ENCODE measurements around the gene PPP1R8. TPM values are rescaled to one million over a fixed set of nuclear protein-coding genes. Genes with fewer than 3 reads are reported as not detected.

PPP1R8 gene
- total RNA-seq, 2 donors from 2014 or later, result 19.6 to 21.4 TPM

DNA sequence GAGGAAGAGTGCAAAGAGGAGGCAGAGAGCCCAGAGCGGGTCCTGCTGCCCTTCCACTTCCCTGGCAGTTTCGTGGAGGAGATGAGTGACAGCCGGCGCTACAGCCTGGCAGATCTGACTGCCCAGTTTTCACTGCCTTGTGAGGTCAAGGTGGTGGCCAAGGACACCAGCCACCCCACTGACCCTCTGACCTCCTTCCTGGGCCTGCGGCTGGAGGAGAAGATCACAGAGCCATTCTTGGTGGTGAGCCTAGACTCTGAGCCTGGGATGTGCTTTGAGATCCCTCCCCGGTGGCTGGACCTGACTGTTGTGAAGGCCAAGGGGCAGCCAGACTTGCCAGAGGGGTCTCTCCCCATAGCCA, 51.9 kb downstream of the PPP1R8 start:
- no peak for ATAC-seq
- peak overlapping the region; percentile 60 for H3K4me3 Mint-ChIP-seq
- peaks cover 60% of the 10 kb centered on the region for H3K4me1 Mint-ChIP-seq
- no peak for DNase-seq
- H3K36me3 Mint-ChIP-seq (ENCODE audit: low read depth), result peaks cover 12% of the 10 kb centered on the region
- no peaks in the 10 kb centered on the region for H3K27me3 Mint-ChIP-seq
- peak overlapping the region; percentile 59 for H3K27ac Mint-ChIP-seq
- H3K9me3 ChIP-seq (ENCODE audit: control insufficient read depth, low read length, poor library complexity, severe bottlenecking), result no peaks in the 10 kb centered on the region

DNA sequence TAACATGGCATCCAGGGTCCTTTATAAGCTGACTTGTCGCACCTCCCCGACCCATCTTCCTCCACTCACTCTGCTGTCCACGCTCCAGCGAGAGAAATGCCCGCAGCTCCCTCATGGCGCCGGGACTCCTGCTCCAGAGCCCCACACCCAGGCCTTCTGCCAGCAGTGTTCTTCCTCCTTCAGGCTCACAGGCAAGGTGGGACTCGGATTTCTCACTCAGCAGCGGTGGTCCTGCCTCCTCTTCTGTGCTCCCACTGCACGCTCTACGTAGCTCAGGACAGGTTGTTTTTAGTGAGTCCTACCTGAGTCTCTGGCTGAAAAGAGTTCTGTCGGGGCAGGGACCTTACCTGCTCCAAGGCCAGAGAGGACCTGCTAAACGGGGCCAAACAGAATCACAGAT, 53.0 kb downstream of the PPP1R8 start:
- ATAC-seq (no peak), DNase-seq (no peak)
- Mint-ChIP-seq H3K27me3 (no peaks in the 10 kb centered on the region), H3K36me3 (ENCODE audit: low read depth) (peaks cover 8% of the 10 kb centered on the region), H3K4me3 (no peak overlapping the region), H3K4me1 (peaks cover 57% of the 10 kb centered on the region), H3K27ac (peak overlapping the region; percentile 90)
- no peaks in the 10 kb centered on the region for H3K9me3 ChIP-seq (ENCODE audit: control insufficient read depth, low read length, poor library complexity, severe bottlenecking)

DNA sequence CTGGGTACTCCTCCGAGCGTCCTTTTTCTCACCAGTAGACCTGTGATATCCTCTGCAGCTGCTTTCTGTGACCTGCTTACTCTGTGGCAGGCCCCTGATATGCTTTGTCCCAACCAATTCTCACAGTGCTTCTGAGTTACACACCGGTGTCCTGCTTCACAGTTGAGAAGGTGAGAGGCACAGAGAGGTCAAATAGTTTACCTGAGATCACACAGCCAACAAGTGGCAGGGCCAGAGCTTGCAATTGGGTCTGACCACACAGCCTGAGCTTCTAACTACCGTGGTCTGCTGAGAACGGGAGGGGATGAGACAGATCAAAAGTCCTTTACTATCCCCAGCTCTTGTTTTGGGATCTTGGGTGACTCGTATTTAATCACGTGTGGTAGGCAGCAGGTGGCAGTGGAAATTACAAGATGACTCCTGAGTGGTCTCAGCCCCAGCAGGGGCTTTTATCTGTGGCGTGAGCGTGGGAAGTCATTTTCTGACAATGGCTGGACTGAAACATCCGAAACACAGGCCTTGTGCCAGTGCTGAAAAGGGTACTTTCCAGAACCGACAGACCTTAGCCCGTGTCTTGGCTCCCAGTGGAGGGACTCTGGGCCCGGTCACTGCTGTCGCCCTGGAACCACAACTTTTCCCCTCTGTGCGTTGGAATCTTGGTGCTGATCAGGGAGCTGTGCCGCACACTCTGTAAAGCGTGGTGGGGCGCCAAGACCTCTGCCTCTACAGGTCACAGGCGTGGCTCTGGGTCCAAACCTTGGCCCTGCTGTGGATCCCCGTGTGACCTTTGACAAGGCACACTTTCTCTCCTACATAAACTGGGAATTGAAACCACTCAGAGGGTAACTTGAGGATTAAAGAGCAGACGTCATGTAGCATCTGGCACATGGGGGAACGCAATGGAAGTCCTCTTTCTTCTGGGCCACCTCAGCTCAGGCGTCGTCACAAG, 53.7 kb downstream of the PPP1R8 start:
- H3K36me3 Mint-ChIP-seq (ENCODE audit: low read depth), result peaks cover 5% of the 10 kb centered on the region
- no peak overlapping the region for H3K4me3 Mint-ChIP-seq
- DNase-seq, result no peak
- H3K27me3 Mint-ChIP-seq, result no peaks in the 10 kb centered on the region
- H3K27ac Mint-ChIP-seq, result peak overlapping the region; percentile 90
- peaks cover 55% of the 10 kb centered on the region for H3K4me1 Mint-ChIP-seq
- no peaks in the 10 kb centered on the region for H3K9me3 ChIP-seq (ENCODE audit: control insufficient read depth, low read length, poor library complexity, severe bottlenecking)
- no peak for ATAC-seq

DNA sequence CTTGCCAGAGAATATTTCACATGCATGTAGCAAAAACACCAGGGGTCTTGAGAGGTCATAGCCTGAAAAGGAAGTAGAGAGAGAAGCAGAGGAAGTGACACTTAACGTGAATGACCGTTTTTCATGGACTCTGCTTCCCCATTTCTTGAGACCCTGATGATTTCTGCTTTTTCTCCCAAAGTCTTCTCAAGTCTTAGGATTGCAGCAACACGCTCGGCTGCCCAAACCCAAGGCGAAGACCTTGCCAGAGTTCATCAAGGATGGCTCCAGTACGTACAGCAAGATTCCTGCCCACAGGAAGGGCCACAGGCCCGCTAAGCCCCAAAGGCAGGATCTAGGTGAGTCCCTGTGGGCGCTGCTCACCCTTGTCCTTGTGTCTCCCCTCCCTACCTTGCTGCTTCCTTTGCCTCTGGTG, 54.5 kb downstream of the PPP1R8 start:
- Mint-ChIP-seq H3K27ac (peak overlapping the region; percentile 90), H3K4me3 (no peak overlapping the region), H3K4me1 (peaks cover 55% of the 10 kb centered on the region), H3K27me3 (no peaks in the 10 kb centered on the region), H3K36me3 (ENCODE audit: low read depth) (peaks cover 5% of the 10 kb centered on the region)
- DNase-seq (no peak), ATAC-seq (no peak)
- no peaks in the 10 kb centered on the region for H3K9me3 ChIP-seq (ENCODE audit: control insufficient read depth, low read length, poor library complexity, severe bottlenecking)

DNA sequence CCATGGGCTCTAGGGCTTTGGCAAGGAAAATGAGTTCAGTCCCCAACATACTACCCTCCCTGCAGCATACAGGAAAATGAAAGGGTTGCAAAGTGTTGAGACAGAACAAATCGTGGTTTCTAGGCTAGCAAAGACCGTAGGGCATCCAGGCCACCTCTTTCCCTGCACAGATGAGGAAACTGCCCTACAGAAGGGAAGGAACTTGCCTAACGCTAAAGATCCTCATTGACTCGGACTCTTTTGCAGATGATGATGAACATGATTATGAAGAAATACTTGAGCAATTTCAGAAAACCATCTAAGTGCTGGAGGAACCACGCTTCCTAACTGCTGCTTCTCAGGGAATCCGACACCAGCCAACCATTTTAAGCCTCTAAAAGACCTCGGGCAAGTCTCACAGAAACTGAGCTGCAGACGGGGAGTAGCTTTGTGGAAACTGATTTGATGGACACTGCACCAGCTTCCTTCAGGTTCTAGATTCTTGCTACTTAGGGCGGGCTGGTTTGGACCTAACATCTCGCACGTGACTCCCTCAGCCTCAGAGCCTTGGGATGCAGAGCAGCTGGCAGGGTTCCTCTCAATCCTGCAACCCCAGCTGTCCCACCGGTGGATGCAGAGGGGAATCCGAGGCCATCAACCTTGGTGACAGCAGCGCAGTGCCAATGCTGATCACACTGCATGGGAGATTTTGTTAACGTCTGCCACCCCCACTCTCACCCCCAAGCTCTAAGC, 55.2 kb downstream of the PPP1R8 start:
- H3K9me3 ChIP-seq (ENCODE audit: control insufficient read depth, low read length, poor library complexity, severe bottlenecking), result no peaks in the 10 kb centered on the region
- Mint-ChIP-seq H3K4me1 (peaks cover 55% of the 10 kb centered on the region), H3K27ac (peak overlapping the region; percentile 90), H3K27me3 (no peaks in the 10 kb centered on the region), H3K36me3 (ENCODE audit: low read depth) (peaks cover 5% of the 10 kb centered on the region), H3K4me3 (peak overlapping the region; percentile 28)
- no peak for DNase-seq
- no peak for ATAC-seq

DNA sequence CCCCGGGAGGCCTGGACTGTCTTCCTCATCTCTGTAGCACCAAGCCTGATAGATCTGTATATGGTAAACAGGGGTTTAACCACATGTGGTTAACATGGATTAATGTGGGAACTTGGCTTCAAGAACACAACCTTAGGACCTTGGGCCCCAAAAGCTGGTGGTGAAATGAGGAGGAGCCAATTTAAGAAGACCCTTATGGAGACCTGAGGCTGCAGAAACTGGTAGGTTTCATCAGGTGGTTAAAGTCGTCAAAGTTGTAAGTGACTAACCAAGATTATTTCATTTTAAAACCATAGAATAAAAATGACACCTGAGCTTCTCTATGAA, 55.7 kb downstream of the PPP1R8 start:
- H3K4me3 Mint-ChIP-seq, result peak overlapping the region; percentile 28
- peaks cover 4% of the 10 kb centered on the region for H3K36me3 Mint-ChIP-seq (ENCODE audit: low read depth)
- no peak for ATAC-seq
- H3K27ac Mint-ChIP-seq, result peak overlapping the region; percentile 90
- H3K4me1 Mint-ChIP-seq, result peaks cover 58% of the 10 kb centered on the region
- no peaks in the 10 kb centered on the region for H3K9me3 ChIP-seq (ENCODE audit: control insufficient read depth, low read length, poor library complexity, severe bottlenecking)
- no peak for DNase-seq
- H3K27me3 Mint-ChIP-seq, result no peaks in the 10 kb centered on the region

DNA sequence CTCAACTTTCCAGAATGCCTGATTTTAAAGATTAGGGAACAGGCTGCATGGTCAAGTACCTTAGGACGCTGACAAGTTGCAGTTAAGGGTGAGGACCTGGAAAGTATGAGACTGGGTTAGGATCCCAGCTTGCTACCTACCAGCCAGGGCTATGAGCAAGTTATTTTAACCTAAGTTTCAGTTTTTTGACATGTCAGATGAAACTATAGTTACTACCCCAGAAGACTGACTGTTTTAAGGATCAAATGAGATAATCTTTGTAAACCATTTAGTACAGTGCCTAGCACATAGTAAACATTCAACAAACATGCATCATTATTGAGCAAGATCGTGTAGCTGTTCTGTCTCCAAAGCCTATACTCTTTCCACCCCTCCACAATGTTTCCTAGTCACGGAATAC, 56.2 kb downstream of the PPP1R8 start:
- no peak for DNase-seq
- Mint-ChIP-seq H3K27ac (peak overlapping the region; percentile 90), H3K4me1 (peaks cover 61% of the 10 kb centered on the region), H3K27me3 (no peaks in the 10 kb centered on the region), H3K36me3 (ENCODE audit: low read depth) (peaks cover 4% of the 10 kb centered on the region), H3K4me3 (peak overlapping the region; percentile 82)
- no peaks in the 10 kb centered on the region for H3K9me3 ChIP-seq (ENCODE audit: control insufficient read depth, low read length, poor library complexity, severe bottlenecking)
- ATAC-seq, result peak; percentile 16

DNA sequence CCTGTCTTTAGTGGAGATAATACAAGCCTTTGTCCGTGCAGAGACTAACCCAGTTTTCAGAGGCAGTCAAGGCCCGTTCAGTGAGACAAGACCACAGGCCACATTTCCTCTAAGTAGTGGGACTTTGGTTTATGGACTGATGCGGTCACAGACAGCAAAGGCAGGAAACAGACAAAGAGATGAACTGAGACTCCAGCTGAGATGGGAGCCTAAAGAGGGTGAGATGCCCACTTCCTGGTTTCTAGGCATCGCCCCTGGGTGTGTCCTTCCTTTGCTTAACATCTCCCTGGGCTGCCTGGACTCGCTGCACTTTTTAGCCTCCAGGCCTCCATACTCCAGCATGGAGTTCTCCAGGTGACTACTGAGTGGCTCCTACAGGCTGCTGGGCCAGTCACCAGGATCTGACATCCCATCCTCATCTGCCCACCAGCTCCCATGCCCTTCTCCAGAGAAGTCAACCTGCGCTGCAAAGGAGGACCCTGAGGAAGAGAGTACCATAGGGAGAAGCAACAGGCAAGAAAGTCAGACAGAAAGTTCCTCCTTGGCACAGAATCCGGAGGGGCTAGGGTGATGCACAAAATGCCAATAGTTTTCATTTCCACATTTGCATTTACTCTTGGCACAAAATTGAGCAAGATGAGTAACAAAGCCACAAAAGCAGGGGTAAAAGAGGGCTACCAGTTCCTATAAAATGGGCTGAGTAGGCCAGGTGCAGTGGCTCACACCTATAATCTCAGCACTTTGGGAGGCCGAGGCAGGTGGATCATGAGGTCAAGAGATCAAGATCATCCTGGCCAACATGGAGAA, 56.8 kb downstream of the PPP1R8 start:
- Mint-ChIP-seq H3K36me3 (ENCODE audit: low read depth) (peaks cover 4% of the 10 kb centered on the region), H3K27ac (peak overlapping the region; percentile 90), H3K27me3 (no peaks in the 10 kb centered on the region), H3K4me3 (peak overlapping the region; percentile 82), H3K4me1 (peaks cover 65% of the 10 kb centered on the region)
- peak in 1 of 3 donors; percentile 29 for DNase-seq
- H3K9me3 ChIP-seq (ENCODE audit: control insufficient read depth, low read length, poor library complexity, severe bottlenecking), result no peaks in the 10 kb centered on the region
- peak; percentile 80 for ATAC-seq

DNA sequence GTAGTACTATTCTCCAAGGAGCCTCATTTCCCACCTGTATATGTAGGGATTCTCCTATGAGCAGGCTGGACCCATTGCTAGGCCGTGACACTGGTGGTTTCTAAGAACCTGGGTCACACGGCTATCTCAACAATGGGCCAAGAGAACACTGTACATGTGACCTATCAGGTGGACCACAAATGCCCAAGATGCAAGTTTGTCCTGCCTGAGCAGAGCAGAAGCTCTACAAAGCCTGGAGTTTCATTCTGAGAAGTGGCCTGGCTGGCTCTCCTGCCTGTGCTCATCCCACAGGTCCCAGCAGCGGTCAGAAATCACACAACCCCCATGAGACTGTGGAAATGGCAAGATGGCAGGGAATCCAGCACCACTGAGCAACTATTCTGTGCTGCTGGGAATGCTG, 58.9 kb downstream of the PPP1R8 start:
- no peaks in the 10 kb centered on the region for H3K9me3 ChIP-seq (ENCODE audit: control insufficient read depth, low read length, poor library complexity, severe bottlenecking)
- H3K4me3 Mint-ChIP-seq, result no peak overlapping the region
- no peaks in the 10 kb centered on the region for H3K27me3 Mint-ChIP-seq
- peaks cover 2% of the 10 kb centered on the region for H3K36me3 Mint-ChIP-seq (ENCODE audit: low read depth)
- H3K27ac Mint-ChIP-seq, result peak overlapping the region; percentile 90
- H3K4me1 Mint-ChIP-seq, result peaks cover 54% of the 10 kb centered on the region
- DNase-seq (no peak), ATAC-seq (no peak)

DNA sequence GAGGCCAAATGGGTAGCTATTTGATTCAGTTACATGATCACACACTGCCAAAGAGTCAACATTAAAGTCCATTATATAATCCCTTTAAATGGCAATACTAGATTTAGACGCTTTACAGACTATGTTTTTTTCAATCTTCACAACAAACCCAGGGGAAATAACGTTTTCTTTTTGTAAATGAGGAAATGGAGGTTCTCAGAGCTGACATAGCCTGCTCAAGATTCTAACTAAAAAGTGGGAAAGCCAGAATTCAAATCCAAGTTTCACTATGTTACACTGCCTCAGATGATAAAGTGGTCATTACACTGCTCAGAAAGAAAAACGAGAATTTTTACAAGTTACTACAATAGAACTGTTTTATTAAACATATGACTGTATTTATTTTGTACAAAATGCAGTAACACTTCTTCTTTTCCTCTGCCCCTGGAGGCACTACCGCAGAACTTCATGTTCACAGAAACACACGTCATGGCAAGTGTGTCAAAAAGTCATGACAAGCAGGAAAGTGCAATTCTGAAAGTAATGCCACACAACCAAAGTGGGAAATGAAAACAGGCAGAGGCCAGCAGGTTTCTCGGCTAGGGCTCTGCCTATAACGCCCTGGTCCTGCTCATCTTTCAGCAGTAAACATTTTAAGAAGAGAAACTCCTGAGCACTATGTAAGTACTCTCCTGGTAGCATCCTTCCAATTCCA, 60.8 kb downstream of the PPP1R8 start:
- peak overlapping the region; percentile 72 for H3K4me3 Mint-ChIP-seq
- peaks cover 46% of the 10 kb centered on the region for H3K4me1 Mint-ChIP-seq

DNA sequence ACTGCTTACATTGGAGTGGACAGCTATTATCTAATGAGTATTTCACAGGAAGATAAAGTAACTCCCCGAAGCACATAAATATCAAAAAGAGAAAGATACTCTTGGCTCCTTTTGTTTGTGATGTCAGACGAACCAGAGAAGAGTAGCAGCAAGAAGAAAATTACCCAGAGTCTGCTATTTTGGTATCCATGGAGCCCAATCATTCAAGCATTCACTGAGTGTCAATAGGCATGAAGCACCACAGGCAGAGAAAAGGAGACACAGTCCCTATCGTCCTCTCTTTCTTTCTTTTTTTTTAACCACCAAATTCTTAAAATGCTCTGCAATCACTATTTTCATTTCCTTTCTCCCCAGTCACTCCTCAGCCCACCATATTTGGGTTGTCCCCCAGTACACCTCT, 63.9 kb downstream of the PPP1R8 start:
- no peak for ATAC-seq
- peaks cover 9% of the 10 kb centered on the region for H3K36me3 Mint-ChIP-seq (ENCODE audit: low read depth)

More for the DNA sequence above, 60.8 kb downstream of the PPP1R8 start:
- ATAC-seq, result peak; percentile 62
- no peak for DNase-seq
- H3K27me3 Mint-ChIP-seq, result no peaks in the 10 kb centered on the region
- H3K9me3 ChIP-seq (ENCODE audit: control insufficient read depth, low read length, poor library complexity, severe bottlenecking), result no peaks in the 10 kb centered on the region
- peaks cover 9% of the 10 kb centered on the region for H3K36me3 Mint-ChIP-seq (ENCODE audit: low read depth)
- peak overlapping the region; percentile 97 for H3K27ac Mint-ChIP-seq

More for the DNA sequence above, 63.9 kb downstream of the PPP1R8 start:
- Mint-ChIP-seq H3K27ac (peak overlapping the region; percentile 79), H3K27me3 (no peaks in the 10 kb centered on the region), H3K4me1 (peaks cover 30% of the 10 kb centered on the region), H3K4me3 (no peak overlapping the region)
- no peaks in the 10 kb centered on the region for H3K9me3 ChIP-seq (ENCODE audit: control insufficient read depth, low read length, poor library complexity, severe bottlenecking)
- DNase-seq, result no peak
